Measurements from ENCODE around the gene LCNL1.

Gene LCNL1

GRCh38 chr9:136982232-136983051, at the start of gene LCNL1:
LCNL1 (plus strand) TSS chr9:136982993; CDS start chr9:136983587, 594 bp downstream.
- DNase-seq = no peak

DNA sequence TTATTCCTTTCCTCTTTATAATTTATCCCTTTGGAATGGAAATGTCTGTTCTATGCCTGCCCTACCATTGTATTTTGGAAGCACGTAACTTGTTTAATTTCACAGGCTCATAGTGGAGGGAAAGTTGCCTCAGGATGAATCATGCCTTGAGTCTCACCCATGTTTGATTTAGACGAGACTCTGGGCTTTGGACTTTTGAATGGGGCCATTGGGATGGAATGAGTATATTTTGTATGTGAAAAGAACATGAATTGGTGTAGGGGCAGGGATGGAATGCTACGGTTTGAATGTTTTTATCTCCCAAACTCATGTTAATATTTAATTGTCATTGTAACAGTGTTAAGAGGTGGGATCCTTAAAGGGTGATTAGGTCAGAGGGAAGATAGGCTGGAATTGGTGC, 48.5 kb upstream of the LCNL1 start:
- DNase-seq = no peak

DNA sequence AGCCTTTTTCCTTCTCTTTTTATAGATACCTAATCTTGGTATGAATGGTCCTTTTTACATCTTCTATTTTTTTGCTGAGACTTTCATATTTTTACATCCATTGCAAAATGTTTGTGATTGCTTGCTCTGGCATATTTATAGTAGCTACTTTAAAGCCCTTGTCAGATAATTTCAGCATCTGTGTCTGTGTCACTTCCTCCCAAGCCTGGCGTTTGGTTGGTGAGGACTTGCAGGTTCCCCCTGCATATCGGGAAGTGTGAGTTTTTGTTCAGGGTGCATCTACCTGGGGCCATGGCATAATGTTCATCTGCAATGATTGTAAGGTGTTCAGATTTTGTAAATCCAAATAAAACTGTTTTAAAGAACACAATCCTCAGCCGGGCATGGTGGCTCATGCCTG, 47.1 kb upstream of the LCNL1 start:
- no peak for DNase-seq

- DNase-seq = no peak
These were observed 46.1 kb upstream of the LCNL1 start for GRCh38 chr9:136936645-136937170.

- no peak for DNase-seq
These were observed 45.4 kb upstream of the LCNL1 start for GRCh38 chr9:136937186-136938001.

GRCh38 chr9:136939431-136939995, 43.3 kb upstream of the LCNL1 start:
- DNase-seq = no peak

GRCh38 chr9:136939996-136940525, 42.7 kb upstream of the LCNL1 start:
- no peak for DNase-seq

GRCh38 chr9:136940526-136941230, 42.1 kb upstream of the LCNL1 start:
- DNase-seq = no peak

DNA sequence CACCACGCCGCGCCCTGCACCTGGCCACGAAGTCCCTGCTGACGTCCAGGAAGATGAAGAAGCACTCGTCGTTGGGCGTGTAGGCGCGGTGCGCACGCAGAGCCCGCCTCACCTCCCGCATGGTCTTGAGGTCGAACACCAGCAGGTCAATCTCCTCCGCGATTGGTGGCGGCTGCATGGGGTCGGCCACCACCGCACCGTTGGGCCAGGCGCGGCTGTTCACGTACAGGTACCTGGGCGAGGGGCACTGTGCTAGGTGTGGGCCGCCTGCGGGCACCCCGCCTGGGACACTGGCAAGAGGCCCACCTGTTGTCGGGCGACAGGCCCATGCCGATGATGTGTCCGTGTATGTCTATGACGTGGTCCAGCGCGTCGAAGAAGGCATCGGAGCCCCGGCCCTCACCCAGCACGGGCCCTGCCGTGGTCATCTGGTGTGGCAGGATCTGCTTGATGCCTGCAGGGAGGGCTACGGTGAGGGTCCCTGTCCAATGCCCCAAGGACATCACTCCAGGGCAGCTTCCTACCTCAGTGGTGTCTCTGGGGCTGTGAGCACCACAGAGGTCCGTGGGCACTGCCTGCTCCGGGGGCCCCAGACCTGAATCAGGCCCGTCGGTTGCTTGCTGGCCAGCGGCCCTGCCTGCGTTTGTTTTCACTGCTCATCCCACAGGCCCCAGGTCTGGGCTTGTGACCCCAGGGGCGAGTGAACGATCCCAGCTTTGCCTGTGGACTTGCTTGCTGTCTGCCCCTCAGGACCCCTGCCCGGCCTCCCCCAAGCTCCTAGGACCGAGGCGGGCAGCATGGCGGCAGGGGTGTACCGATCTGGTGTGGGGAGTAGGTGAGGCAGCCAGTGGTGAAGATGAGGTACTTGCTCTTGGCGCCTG, 41.3 kb upstream of the LCNL1 start:
- DNase-seq = no peak

DNA sequence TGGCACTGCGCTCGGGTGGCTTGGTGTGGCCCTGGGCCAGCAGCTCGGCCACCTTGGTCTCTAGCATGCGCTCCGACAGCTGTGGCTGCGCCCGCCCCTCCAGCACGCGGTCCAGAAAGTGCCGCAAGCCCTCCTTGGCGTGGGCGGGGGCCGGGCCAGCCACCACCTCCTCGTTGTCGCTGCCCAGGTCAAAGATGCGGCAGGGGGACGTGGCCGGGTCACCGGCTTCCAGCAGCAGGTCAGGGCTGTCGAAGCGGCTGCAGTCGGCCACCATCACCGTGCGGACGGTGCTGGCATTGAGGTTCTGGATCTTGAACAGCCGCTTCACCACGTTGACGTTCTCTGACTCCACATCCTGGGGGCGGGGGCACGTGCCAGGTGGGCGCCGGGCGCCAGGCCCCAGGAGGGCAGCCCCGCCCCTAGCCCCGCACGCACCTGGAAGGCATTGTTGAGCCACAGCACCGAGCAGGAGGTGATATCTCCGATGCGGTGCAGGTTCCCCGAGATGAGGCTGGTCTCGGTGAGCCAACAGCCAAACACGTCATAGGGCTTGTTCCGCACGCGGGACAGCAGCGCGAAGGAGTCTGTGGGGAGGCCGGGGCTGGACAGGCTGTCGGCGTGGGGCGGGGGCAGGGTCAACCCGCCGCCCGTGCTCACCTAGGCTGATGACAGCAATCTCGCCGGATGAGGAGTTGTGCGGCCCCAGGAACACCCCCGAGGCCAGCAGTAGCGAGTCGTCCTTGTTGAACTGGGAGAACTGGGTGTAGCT, 40.5 kb upstream of the LCNL1 start:
- no peak for DNase-seq

DNA sequence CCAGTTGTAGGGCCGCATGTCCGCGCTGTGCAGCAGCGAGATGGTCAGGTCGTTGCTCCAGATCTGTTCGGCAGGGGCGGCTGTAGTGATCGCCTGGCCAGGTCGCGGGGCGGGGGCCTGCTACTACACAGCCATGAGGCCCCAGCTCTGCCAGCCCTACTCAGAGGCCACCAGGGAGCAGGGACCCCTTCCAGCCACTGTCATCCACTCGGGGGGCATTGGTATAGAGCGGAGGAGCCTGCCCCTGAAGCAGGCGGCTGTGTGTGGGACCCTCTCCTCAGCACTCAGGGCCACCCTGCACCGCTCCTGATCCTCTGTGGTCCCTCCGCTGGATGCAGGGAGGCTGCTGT, 39.9 kb upstream of the LCNL1 start:
- no peak for DNase-seq

- DNase-seq = peak; percentile 13
These were observed 39.2 kb upstream of the LCNL1 start for GRCh38 chr9:136943291-136944211.

GRCh38 chr9:136944212-136944518, 38.6 kb upstream of the LCNL1 start:
- DNase-seq = no peak

DNA sequence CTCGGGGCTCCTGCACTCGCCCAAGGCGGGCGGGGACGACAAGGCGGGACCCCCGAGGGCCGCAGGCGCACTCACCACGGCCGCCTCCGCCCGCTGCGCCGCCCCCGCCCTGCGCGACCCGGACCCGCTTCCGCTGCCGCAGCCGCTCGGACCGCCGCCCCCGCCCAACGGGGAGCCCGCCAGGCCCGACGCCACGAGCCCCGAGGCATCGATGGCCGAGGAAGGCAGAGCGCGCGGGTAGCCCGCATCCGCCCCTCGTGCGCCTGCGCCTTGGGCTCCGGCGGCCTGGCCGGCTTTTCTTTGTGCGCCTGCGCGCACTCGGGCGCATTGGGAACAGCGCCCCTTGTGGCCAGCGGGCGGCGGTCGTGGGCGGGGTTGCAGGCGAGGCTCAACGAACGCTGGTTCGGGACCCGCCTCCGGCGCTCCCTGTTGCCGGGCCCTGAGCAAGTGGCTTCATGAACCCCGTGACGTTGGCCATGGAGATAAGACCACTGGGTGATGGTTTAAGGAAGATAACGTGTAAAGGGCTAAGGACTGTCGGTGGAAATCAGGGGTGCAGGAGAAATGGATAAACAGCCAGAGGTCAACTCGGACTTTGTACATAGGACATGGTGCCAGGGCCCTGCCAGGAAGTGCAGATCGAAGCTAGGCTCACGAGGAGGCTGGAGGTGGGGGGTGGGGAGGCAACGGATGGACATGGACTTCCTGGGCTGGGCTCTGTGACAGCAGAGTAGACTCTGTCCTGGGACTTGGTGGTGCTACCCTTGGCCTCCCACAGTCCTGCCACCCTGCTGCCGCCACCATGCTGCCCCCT, 38.1 kb upstream of the LCNL1 start, which contains the start of the genes C8G and FBXW5:
C8G (plus strand) TSS at position 725 of the 814 bp plus-strand sequence; CDS start at position 803, 78 bp downstream.
FBXW5 (minus strand) TSS at position 220 of the 814 bp plus-strand sequence. CDS start 655 bp downstream, outside the sequence.
- DNase-seq = peak; percentile 87

GRCh38 chr9:136945333-136946227, 37.2 kb upstream of the LCNL1 start:
- no peak for DNase-seq

DNA sequence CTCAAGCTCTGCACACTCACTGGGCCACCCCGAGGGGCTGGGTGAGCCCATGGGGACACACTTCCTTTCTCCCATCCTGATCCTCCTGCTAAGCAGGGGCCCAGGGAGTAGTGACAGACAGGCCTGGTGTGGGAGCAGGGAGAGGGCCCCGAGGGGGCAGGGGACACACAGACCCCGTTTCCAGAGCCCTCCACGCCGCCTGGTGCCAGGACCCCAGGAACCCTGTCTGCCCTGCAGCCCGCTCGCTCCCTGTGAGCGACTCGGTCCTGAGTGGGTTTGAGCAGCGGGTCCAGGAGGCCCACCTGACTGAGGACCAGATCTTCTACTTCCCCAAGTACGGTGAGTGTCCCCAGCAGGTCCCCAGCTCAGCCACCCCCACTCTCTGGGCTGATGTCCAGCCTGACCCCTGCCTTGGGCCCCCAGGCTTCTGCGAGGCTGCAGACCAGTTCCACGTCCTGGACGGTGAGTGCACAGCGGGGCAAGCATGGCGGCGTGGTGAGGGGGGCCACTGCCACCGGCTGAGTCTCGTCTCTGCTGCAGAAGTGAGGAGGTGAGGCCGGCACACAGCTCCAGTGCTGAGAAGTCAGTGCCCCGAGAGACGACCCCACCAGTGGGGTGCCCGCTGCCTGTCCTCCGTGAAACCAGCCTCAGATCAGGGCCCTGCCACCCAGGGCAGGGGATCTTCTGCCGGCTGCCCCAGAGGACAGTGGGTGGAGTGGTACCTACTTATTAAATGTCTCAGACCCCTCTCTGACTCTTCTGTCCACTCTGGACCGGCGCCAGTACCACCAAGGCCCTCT, 36.4 kb upstream of the LCNL1 start:
- no peak for DNase-seq

Measured in NCI-H146 (cell line).